Measurements from ENCODE around the gene GPX5.

- TF ChIP-seq CTCF (IDR thresholded peaks at IDR 0.05) (no peak), POLR2A (IDR thresholded peaks at IDR 0.05) (no peak)
Observed at GRCh38 chr6:28537509-28538140, 11.9 kb downstream of the GPX5 start.
